Transverse colon (tissue), 4 donors: ENCODE data around the gene STK40. TPM values are rescaled to one million over a fixed set of nuclear protein-coding genes. Genes with fewer than 3 reads are reported as not detected.

ENCODE experiments used
- DNase-seq: peaks from one replicate; pipeline ENCODE4 v3.0.0-alpha.2; 2019
- H3K27ac ChIP-seq, 4 donors: fragments of 200-600 bp; sonication (generic); 2 replicates each; pipeline ENCODE4 v1.5.1; 2016 to 2018; ENCODE audit warnings: inconsistent platforms in 4 of 4
- H3K27me3 ChIP-seq: fragments of 200-600 bp; sonication (generic); 2 replicates; pipeline ENCODE4 v1.5.1; 2017; ENCODE audit warnings: inconsistent platforms
- H3K36me3 ChIP-seq, 4 donors: fragments of 200-600 bp; sonication (generic); 2 replicates each; pipeline ENCODE4 v1.5.1; 2017 to 2019; ENCODE audit warnings: inconsistent platforms in 4 of 4
- H3K4me1 ChIP-seq, 4 donors: fragments of 200-600 bp; sonication (generic); 2 replicates each; pipeline ENCODE4 v1.5.1; 2017 to 2020; ENCODE audit warnings: inconsistent platforms in 4 of 4
- H3K4me3 ChIP-seq, 4 donors: fragments of 200-600 bp; sonication (generic); 1 replicate in 1 of 4; 2 replicates in 3 of 4; pipeline versions ENCODE4 v1.5.1 to v1.6.1; 2017 to 2019; ENCODE audit warnings: inconsistent platforms in 4 of 4
- H3K9me3 ChIP-seq, 2 donors: fragments of 200-600 bp; sonication (generic); 2 replicates each; pipeline ENCODE4 v1.5.1; 2017 to 2019; ENCODE audit warnings: inconsistent platforms in 2 of 2
- CTCF ChIP-seq, 5 experiments: fragments of 200-600 bp in 3 of 5; fragments of 450-650 bp in 2 of 5; sonication (generic) in 3 of 5; IDR thresholded peaks; 1 replicate in 2 of 5; 2 replicates in 3 of 5; pipeline ENCODE4 v1.5.1; 2016 to 2017; ENCODE audit warnings: antibody characterized with exemption in 5 of 5, inconsistent platforms in 3 of 5, mild to moderate bottlenecking in 2 of 5, moderate library complexity in 1 of 5
- EP300 ChIP-seq: sonication (generic); formaldehyde crosslinking; IDR thresholded peaks from one replicate; pipeline ENCODE4 v1.6.1; 2017; ENCODE audit warnings: antibody characterized with exemption, low read depth
- POLR2A ChIP-seq: fragments of 450-650 bp; IDR thresholded peaks from one replicate; pipeline ENCODE4 v1.6.1; 2016; ENCODE audit warnings: antibody characterized with exemption, mild to moderate bottlenecking, moderate library complexity
- POLR2AphosphoS5 ChIP-seq, 3 donors: sonication (generic); formaldehyde crosslinking; IDR thresholded peaks; one replicate each; pipeline ENCODE4 v1.6.1; 2016; ENCODE audit warnings: antibody characterized with exemption in 3 of 3
- WGBS, 2 donors: methylation state at CpG; one replicate each; pipeline ENCODE4 v1.1.5; 2018; ENCODE audit warnings: low coverage in 1 of 2; 5-methylcytosine and 5-hydroxymethylcytosine counted together
- in situ Hi-C, 4 donors: fragments of 200-750 bp; cut with MboI; loops; one replicate each; pipeline versions ENCODE4 v1.15.0 to v1.15.1; 2017; ENCODE audit warnings: low sequenced_read_pairs in 3 of 4, low pct_ligation_motif_present in 1 of 4, low pct_unique_long_range_greater_than_20kb in 1 of 4
- intact Hi-C: fragments of 100-400 bp; cut with DNase I; formaldehyde crosslinking; loops from one replicate; pipeline ENCODE4 v1.15.1; 2023; ENCODE audit warnings: low total_unique reads
- total RNA-seq, 4 donors: library from RNA; depleted of rRNA; stranded (reverse); fragments of >200 nt; gene quantifications; one replicate each; pipeline ENCODE4 v1.1.0, GENCODE V29; 2016

STK40 gene
- total RNA-seq, 4 donors from 2014 or later, result 34.0 to 154 (median 44.3) TPM

DNA sequence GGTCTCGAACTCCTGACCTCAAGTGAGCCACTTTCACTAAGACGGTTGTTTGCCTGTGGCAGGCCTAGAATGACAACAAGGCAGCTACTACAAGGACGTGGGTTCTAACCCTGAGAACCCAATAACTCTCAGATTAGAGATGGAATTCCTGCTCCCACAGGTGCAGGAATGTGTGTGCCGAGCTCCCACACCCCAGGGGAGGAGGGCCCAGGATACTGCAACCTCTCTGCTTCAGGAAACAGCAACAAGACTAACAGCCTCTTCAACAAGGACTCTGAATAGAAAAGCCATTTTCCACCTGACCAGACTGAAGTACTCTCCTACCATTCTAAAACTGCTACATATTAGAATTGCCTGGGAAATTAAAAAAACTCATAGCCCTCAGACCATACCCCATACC lies 7.1 kb upstream of the STK40 start:
- intact Hi-C loops (no loop called here), in situ Hi-C loops (no loop called here)
- no peak for TF ChIP-seq POLR2AphosphoS5 (IDR thresholded peaks at IDR 0.05)
- TF ChIP-seq POLR2A, result no peak
- no peak for TF ChIP-seq CTCF (IDR thresholded peaks at IDR 0.05)
- H3K36me3 ChIP-seq, result peaks cover 0 to 18% (median 7%) of the 10 kb centered on the region in 4 donors
- H3K4me3 ChIP-seq, result no peak overlapping the region
- no peaks in the 10 kb centered on the region for H3K9me3 ChIP-seq
- 89% methylated on average over 4 of the region's 4 CpGs; no CpG with 5 or more reads in 1 of the 2 donors for WGBS, 2 donors
- peaks cover 2 to 32% (median 12%) of the 10 kb centered on the region in 4 donors for H3K4me1 ChIP-seq
- no peak for DNase-seq
- H3K27ac ChIP-seq, result no peak overlapping the region
- H3K27me3 ChIP-seq, result no peaks in the 10 kb centered on the region

GRCh38 chr1:36391271-36391670 lies 5.5 kb upstream of the STK40 start:
- Histone ChIP-seq H3K4me1 (peaks cover 12 to 35% (median 17%) of the 10 kb centered on the region in 4 donors), H3K36me3 (peaks cover 0 to 18% (median 7%) of the 10 kb centered on the region in 4 donors), H3K27ac (no peak overlapping the region), H3K9me3 (no peaks in the 10 kb centered on the region), H3K27me3 (no peaks in the 10 kb centered on the region), H3K4me3 (no peak overlapping the region)
- in situ Hi-C loops (no loop called here), intact Hi-C loops (no loop called here)
- DNase-seq, result no peak
- 80 to 93% methylated on average over 3 to 8 of the region's 8 CpGs for WGBS, 2 donors
- no peak for TF ChIP-seq POLR2A
- no peak for TF ChIP-seq POLR2AphosphoS5 (IDR thresholded peaks at IDR 0.05)
- no peak for TF ChIP-seq EP300
- TF ChIP-seq CTCF (IDR thresholded peaks at IDR 0.05), result no peak

DNA sequence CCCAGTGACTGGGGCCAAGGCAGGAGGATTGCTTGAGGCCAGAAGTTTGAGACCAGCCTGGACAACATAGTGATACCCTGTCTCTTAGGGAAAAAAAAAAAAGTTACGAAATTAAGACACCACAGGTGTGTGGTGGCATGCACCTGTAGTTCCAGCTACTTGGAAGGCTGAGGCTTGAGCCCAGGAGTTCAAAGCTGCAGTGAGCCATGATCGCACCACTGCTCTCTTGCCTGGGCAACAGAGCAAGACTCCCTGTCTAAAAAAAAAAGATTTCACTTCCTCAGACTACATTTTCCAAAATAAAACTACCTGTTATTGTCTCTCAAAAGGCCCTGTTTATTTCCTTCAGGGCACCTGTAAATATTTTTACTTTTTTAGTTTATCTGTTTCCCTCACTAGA lies 4.7 kb upstream of the STK40 start:
- in situ Hi-C loops, result no loop called here
- peaks cover 0 to 18% (median 7%) of the 10 kb centered on the region in 4 donors for H3K36me3 ChIP-seq
- intact Hi-C loops, result no loop called here
- H3K4me1 ChIP-seq, result peaks cover 12 to 34% (median 16%) of the 10 kb centered on the region in 4 donors
- no peaks in the 10 kb centered on the region for H3K27me3 ChIP-seq
- peak overlapping the region in 3 of 4 donors; percentile 93 to 97 (median 96) for H3K27ac ChIP-seq
- WGBS, 2 donors, result 69 to 90% methylated on average over 2 of the region's 2 CpGs
- DNase-seq, result no peak
- no peaks in the 10 kb centered on the region for H3K9me3 ChIP-seq
- TF ChIP-seq POLR2A (no peak), POLR2AphosphoS5 (IDR thresholded peaks at IDR 0.05) (no peak), EP300 (no peak), CTCF (IDR thresholded peaks at IDR 0.05) (no peak)
- H3K4me3 ChIP-seq, result no peak overlapping the region

DNA sequence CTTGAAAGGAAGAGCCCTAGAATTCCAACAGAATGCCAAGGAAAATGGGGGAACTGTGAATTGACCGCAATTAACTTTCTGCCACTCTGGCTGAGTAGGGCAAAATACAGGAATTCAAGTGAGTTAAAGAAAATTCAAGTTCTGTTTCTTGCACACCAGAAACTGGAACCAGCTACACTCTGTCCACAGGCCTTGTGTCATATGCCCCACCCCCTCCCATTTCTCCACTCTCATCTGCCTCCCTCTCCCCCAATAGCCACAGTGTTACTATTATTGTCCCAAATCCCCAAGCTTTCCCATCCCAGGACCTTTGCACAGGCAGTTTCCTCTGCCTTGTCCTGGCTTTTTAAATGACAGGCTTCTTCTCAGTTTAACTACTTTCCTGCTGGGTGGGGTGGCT lies 4.3 kb upstream of the STK40 start:
- peak overlapping the region; percentile 93 to 97 (median 96) for H3K27ac ChIP-seq
- no peak for TF ChIP-seq CTCF (IDR thresholded peaks at IDR 0.05)
- no peak for TF ChIP-seq POLR2AphosphoS5 (IDR thresholded peaks at IDR 0.05)
- TF ChIP-seq POLR2A, result no peak
- TF ChIP-seq EP300, result no peak
- intact Hi-C loops (loop anchor here (10.0 kb wide), 1 partner anchor 235 kb away; the partner anchor contains the start of gene MAP7D1), in situ Hi-C loops (no loop called here)
- no peak overlapping the region for H3K4me3 ChIP-seq
- peaks cover 0 to 18% (median 7%) of the 10 kb centered on the region in 4 donors for H3K36me3 ChIP-seq
- DNase-seq, result no peak
- 95% methylated on average over 1 of the region's 1 CpG; no CpG with 5 or more reads in 1 of the 2 donors for WGBS, 2 donors
- no peaks in the 10 kb centered on the region for H3K27me3 ChIP-seq
- no peaks in the 10 kb centered on the region for H3K9me3 ChIP-seq
- H3K4me1 ChIP-seq, result peaks cover 12 to 34% (median 17%) of the 10 kb centered on the region in 4 donors
